ENCODE results near the gene PHF19. TPM values are rescaled to one million over a fixed set of nuclear protein-coding genes. Genes with fewer than 3 reads are reported as not detected.

The PHF19 gene
- total RNA-seq, 1 experiment from 2014 or later, result 66.8 TPM

- Histone ChIP-seq H3K56ac (ENCODE audit: insufficient read length, low read depth, low read length) (no peak overlapping the region), H3K79me2 (ENCODE audit: insufficient read depth, low read length) (no peaks in the 10 kb centered on the region), H3K14ac (ENCODE audit: insufficient read depth, low read length) (no peak overlapping the region), H4K8ac (replicated peaks; ENCODE audit: insufficient read length, low read depth, low read length) (no peak overlapping the region), H2AFZ (ENCODE audit: low read length) (no peak overlapping the region), H3K4me1 (ENCODE audit: insufficient read depth, low read length) (peaks cover 10% of the 10 kb centered on the region; the same call in 1 of the 2 replicates), H2BK12ac (ENCODE audit: insufficient read length, low read depth, low read length) (no peak overlapping the region), H4K91ac (ENCODE audit: insufficient read length, low read depth, low read length) (no peak overlapping the region), H2AK5ac (ENCODE audit: insufficient read length, low read length) (no peak overlapping the region), H2BK5ac (ENCODE audit: insufficient read length, low read length) (no peak overlapping the region), H4K20me1 (ENCODE audit: control insufficient read depth, insufficient read depth, insufficient read length) (no peaks in the 10 kb centered on the region), H3K9me3 (ENCODE audit: control insufficient read depth, low read depth, low read length) (no peaks in the 10 kb centered on the region), H2BK120ac (ENCODE audit: low read depth, low read length, poor library complexity, severe bottlenecking) (no peak overlapping the region), H2BK15ac (ENCODE audit: low read depth, low read length) (no peak overlapping the region), H3K4me2 (ENCODE audit: insufficient read depth, insufficient read length, low read length) (no peak overlapping the region), H3T11ph (ENCODE audit: low read length) (no peak overlapping the region), H3K27ac (ENCODE audit: insufficient read length, low read depth, low read length) (no peak overlapping the region), H3K9ac (ENCODE audit: extremely low read depth, insufficient read length, low read length) (no peak overlapping the region), H3K23me2 (ENCODE audit: insufficient read length, low read depth, low read length, poor library complexity, severe bottlenecking) (no peaks in the 10 kb centered on the region), H3K79me1 (ENCODE audit: insufficient read depth, low read depth, low read length, poor library complexity, severe bottlenecking) (no peaks in the 10 kb centered on the region), H4K5ac (ENCODE audit: insufficient read length, low read depth, low read length) (no peak overlapping the region), H3K27me3 (ENCODE audit: insufficient read depth, low read length) (no peaks in the 10 kb centered on the region), H3K4ac (ENCODE audit: low read depth, low read length) (no peak overlapping the region), H3K23ac (ENCODE audit: insufficient read length, low read depth, low read length) (no peak overlapping the region), H2BK20ac (ENCODE audit: low read depth, low read length, poor library complexity, severe bottlenecking) (no peak overlapping the region), H3K18ac (ENCODE audit: insufficient read length, low read depth, low read length) (no peak overlapping the region)
- peaks cover 32 to 55% of the 10 kb centered on the region in 2 experiments for H3K4me1 Mint-ChIP-seq
- no CpG with 5 or more reads among the region's 6 CpGs for WGBS (ENCODE audit: extremely low coverage, insufficient read length, low lambda C conversion rate)
- peaks cover 0 to 4% of the 10 kb centered on the region in 2 experiments; a peak in 2 of 5 replicates for H3K9me3 Mint-ChIP-seq
- H3K27ac Mint-ChIP-seq, result no peak overlapping the region
- peaks cover 0 to 6% (median 5%) of the 10 kb centered on the region in 3 experiments; a peak in 3 of 7 replicates for H3K36me3 Mint-ChIP-seq (ENCODE audit: insufficient read depth in 1 of 3, low read depth in 3 of 3)
- no peak overlapping the region for H3K4me3 Mint-ChIP-seq
- no peaks in the 10 kb centered on the region for H3K27me3 Mint-ChIP-seq (ENCODE audit: low read depth)
- no peak for DNase-seq
- TF ChIP-seq CTCF (conservative IDR thresholded peaks at IDR 0.05), result no peak
Measured at GRCh38 chr9:120914953-120915352, 38.0 kb upstream of the PHF19 start.

Data from H9 (cell line).